Ishikawa (cell line): ENCODE data around the gene APOB.

Experiments used
- CEBPB ChIP-seq: IDR thresholded peaks from 2 replicates; pipeline ENCODE4 v1.6.1; 2012
- EP300 ChIP-seq: IDR thresholded peaks from 2 replicates; pipeline ENCODE4 v1.6.1; 2012; ENCODE audit warnings: borderline replicate concordance
- REST ChIP-seq: IDR thresholded peaks from 2 replicates; pipeline ENCODE4 v1.6.1; 2012; ENCODE audit warnings: low read depth, mild to moderate bottlenecking
- TAF1 ChIP-seq: IDR thresholded peaks from 2 replicates; pipeline ENCODE4 v1.6.1; 2012; ENCODE audit warnings: low read depth, mild to moderate bottlenecking
- ZBTB7A ChIP-seq: IDR thresholded peaks from 2 replicates; pipeline ENCODE4 v1.6.1; 2012; ENCODE audit warnings: low read depth
- TF ChIP-seq, protein P1 (sequence below): IDR thresholded peaks from 2 replicates; pipeline ENCODE4 v1.6.1; 2012

- no peak for TF ChIP-seq ZBTB7A
- TF ChIP-seq, protein P1, sequence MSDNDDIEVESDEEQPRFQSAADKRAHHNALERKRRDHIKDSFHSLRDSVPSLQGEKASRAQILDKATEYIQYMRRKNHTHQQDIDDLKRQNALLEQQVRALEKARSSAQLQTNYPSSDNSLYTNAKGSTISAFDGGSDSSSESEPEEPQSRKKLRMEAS = no peak
- no peak for TF ChIP-seq CEBPB
- TF ChIP-seq EP300 = no peak
- no peak for TF ChIP-seq TAF1
- no peak for TF ChIP-seq REST
These were observed 80.8 kb downstream of the APOB start for GRCh38 chr2:20962939-20963557.
